Adipose tissue (tissue), 3 donors: Measurements from ENCODE around the gene DENND1A. TPM values are rescaled to one million over a fixed set of nuclear protein-coding genes. Genes with fewer than 3 reads are reported as not detected.

Source experiments
- H3K27ac ChIP-seq: one replicate; pipeline ENCODE4 v1.5.1; 2013; ENCODE audit warnings: low read depth, low read length
- WGBS, 3 donors: extraction: QIAGEN DNeasy Blood & Tissue Kit; methylation state at CpG; one replicate each; pipeline ENCODE4 v1.1.7; 2013; 5-methylcytosine and 5-hydroxymethylcytosine counted together
- polyA plus RNA-seq, 3 donors: library from polyadenylated mRNA; stranded (reverse); fragments of 200-250 nt; gene quantifications; one replicate each; pipeline ENCODE4 v1.2.3, GENCODE V29; 2013
- donor health status: healthy with polysubstance abuse.
- donor health status: Bipolar disorder and iron deficiency.
- donor health status: healthy.

DENND1A gene
- polyA plus RNA-seq, 3 donors: 3.3 to 12.9 (median 9.4) TPM

GRCh38 chr9:123597876-123598556 lies 331.9 kb downstream of the DENND1A start:
- WGBS, 3 donors: 89 to 92% (median 90%) methylated on average over 8 of the region's 8 CpGs
- H3K27ac ChIP-seq: no peak overlapping the region

GRCh38 chr9:123597048-123597447 lies 332.9 kb downstream of the DENND1A start:
- H3K27ac ChIP-seq: no peak overlapping the region
- 97 to 98% (median 98%) methylated on average over 4 of the region's 4 CpGs for WGBS, 3 donors

GRCh38 chr9:123591283-123591682 lies 338.6 kb downstream of the DENND1A start:
- no peak overlapping the region for H3K27ac ChIP-seq
- WGBS, 3 donors: 87 to 96% (median 91%) methylated on average over 4 of the region's 4 CpGs

GRCh38 chr9:123590499-123590898 lies 339.4 kb downstream of the DENND1A start:
- H3K27ac ChIP-seq: no peak overlapping the region
- 91 to 97% (median 94%) methylated on average over 3 of the region's 3 CpGs for WGBS, 3 donors

- H3K27ac ChIP-seq: no peak overlapping the region
- 91 to 92% (median 91%) methylated on average over 8 of the region's 8 CpGs for WGBS, 3 donors
Observed at GRCh38 chr9:123589361-123590239, 340.3 kb downstream of the DENND1A start.

GRCh38 chr9:123586275-123586674 lies 343.7 kb downstream of the DENND1A start:
- 96 to 99% (median 98%) methylated on average over 5 of the region's 5 CpGs for whole genome bisulfite sequencing, 3 donors

GRCh38 chr9:123584202-123585176 lies 345.4 kb downstream of the DENND1A start:
- no peak overlapping the region for H3K27ac ChIP-seq
- WGBS, 3 donors: 91 to 97% (median 97%) methylated on average over 10 of the region's 10 CpGs

More at GRCh38 chr9:123586275-123586674, 343.7 kb downstream of the DENND1A start:
- no peak overlapping the region for H3K27ac ChIP-seq

- 92 to 97% (median 96%) methylated on average over 2 of the region's 2 CpGs for WGBS, 3 donors
- H3K27ac ChIP-seq: no peak overlapping the region
Observed at GRCh38 chr9:123583646-123584045, 346.3 kb downstream of the DENND1A start.

GRCh38 chr9:123571240-123571639 lies 358.7 kb downstream of the DENND1A start:
- 82 to 93% (median 85%) methylated on average over 2 of the region's 2 CpGs for WGBS, 3 donors
- no peak overlapping the region for H3K27ac ChIP-seq

GRCh38 chr9:123568691-123569688 lies 360.9 kb downstream of the DENND1A start:
- 43 to 62% (median 49%) methylated on average over 17 of the region's 17 CpGs for WGBS, 3 donors
- no peak overlapping the region for H3K27ac ChIP-seq

GRCh38 chr9:123567013-123567412 lies 362.9 kb downstream of the DENND1A start:
- 97 to 99% (median 97%) methylated on average over 3 of the region's 3 CpGs for WGBS, 3 donors
- H3K27ac ChIP-seq: no peak overlapping the region

GRCh38 chr9:123564652-123565051 lies 365.3 kb downstream of the DENND1A start:
- WGBS, 3 donors: 89 to 93% (median 93%) methylated on average over 1 of the region's 1 CpG
- no peak overlapping the region for H3K27ac ChIP-seq

GRCh38 chr9:123562844-123563346 lies 367.0 kb downstream of the DENND1A start:
- H3K27ac ChIP-seq: no peak overlapping the region
- WGBS, 3 donors: 63 to 87% (median 63%) methylated on average over 6 of the region's 6 CpGs

GRCh38 chr9:123561046-123561445 lies 368.9 kb downstream of the DENND1A start:
- WGBS, 3 donors: 87 to 93% (median 93%) methylated on average over 6 of the region's 6 CpGs
- no peak overlapping the region for H3K27ac ChIP-seq

GRCh38 chr9:123556464-123557435 lies 373.2 kb downstream of the DENND1A start:
- H3K27ac ChIP-seq: no peak overlapping the region
- 82 to 93% (median 83%) methylated on average over 22 of the region's 22 CpGs for WGBS, 3 donors

- 63 to 89% (median 77%) methylated on average over 3 of the region's 3 CpGs for WGBS, 3 donors
- no peak overlapping the region for H3K27ac ChIP-seq
Observed at GRCh38 chr9:123555646-123556045, 374.3 kb downstream of the DENND1A start.
